Type B pancreatic cell (in vitro differentiated cells): Measurements from ENCODE around the gene PROCA1. TPM values are rescaled to one million over a fixed set of nuclear protein-coding genes. Genes with fewer than 3 reads are reported as not detected.

Experiments
- DNase-seq: peaks from one replicate; pipeline ENCODE4 v3.0.0; 2021; ENCODE audit warnings: mixed read lengths; ENCODE audit not compliant: unreplicated experiment; ENCODE audit errors: extremely low spot score
- H3K27ac Mint-ChIP-seq: 2 replicates; pipeline ENCODE4 v1.8.0; 2021; ENCODE audit warnings: mild to moderate bottlenecking, mixed read lengths
- H3K27me3 Mint-ChIP-seq: 2 replicates; pipeline ENCODE4 v1.8.0; 2021; ENCODE audit warnings: mixed read lengths
- H3K36me3 Mint-ChIP-seq: 2 replicates; pipeline ENCODE4 v1.8.0; 2021; ENCODE audit warnings: mixed read lengths
- H3K4me1 Mint-ChIP-seq: one replicate; pipeline ENCODE4 v1.8.0; 2021; ENCODE audit warnings: mixed read lengths; ENCODE audit not compliant: unreplicated experiment
- H3K4me3 Mint-ChIP-seq: 2 replicates; pipeline ENCODE4 v1.8.0; 2021; ENCODE audit warnings: mild to moderate bottlenecking, mixed read lengths
- H3K9me3 Mint-ChIP-seq: 2 replicates; pipeline ENCODE4 v1.8.0; 2021; ENCODE audit warnings: mixed read lengths
- total RNA-seq: library from RNA; stranded (reverse); gene quantifications from 2 replicates; pipeline ENCODE4 v1.2.1, GENCODE V29; 2021; ENCODE audit warnings: low replicate concordance
- TF ChIP-seq, protein P1 (sequence below): fragments of 200-600 bp; sonication (generic); conservative IDR thresholded peaks from 2 replicates; pipeline ENCODE4 v1.5.0; 2021; ENCODE audit warnings: antibody characterized with exemption, mild to moderate bottlenecking

The PROCA1 gene
- total RNA-seq, 1 donor from 2014 or later, result 9.2 TPM

DNA sequence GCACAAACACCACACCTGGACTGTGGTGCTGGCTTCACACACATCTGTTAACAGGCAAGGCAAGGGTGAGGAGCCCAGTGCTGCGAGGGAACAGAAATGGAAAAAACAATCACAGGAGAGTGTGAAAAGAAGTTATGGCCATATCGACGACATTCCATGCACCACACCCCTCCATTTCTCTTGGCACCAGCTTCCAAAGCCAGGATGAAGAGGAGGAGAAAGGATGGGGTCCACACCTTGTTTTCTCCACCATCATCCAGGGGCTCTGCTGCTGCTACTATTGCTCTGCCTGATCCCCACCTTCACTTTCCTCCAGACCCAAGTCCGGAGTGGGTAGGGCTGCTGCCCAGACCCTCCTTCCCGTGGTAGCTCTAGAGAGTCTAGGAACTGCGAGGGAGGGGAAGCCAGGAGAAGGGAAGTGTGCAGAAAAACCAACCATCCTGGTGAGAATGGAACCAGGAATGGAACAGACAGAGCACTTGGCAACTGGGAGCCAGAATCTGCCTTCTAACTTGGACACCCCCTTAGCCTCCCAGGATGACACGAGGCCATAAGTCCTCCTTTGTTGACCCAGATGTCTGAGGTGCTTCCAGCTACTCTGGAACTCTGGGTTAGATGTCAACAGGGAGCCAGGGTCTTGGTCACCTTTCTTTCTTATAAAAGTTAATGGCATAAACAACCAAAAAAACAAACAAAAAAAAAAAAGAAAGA, 1.2 kb upstream of the PROCA1 start:
- no peaks in the 10 kb centered on the region for H3K9me3 Mint-ChIP-seq
- no peak for DNase-seq
- peak overlapping the region; percentile 97 for H3K4me3 Mint-ChIP-seq
- H3K4me1 Mint-ChIP-seq, result peaks cover 12% of the 10 kb centered on the region
- peaks cover 21% of the 10 kb centered on the region for H3K36me3 Mint-ChIP-seq
- H3K27ac Mint-ChIP-seq, result peak overlapping the region; percentile 87
- no peaks in the 10 kb centered on the region for H3K27me3 Mint-ChIP-seq
- TF ChIP-seq, protein P1, sequence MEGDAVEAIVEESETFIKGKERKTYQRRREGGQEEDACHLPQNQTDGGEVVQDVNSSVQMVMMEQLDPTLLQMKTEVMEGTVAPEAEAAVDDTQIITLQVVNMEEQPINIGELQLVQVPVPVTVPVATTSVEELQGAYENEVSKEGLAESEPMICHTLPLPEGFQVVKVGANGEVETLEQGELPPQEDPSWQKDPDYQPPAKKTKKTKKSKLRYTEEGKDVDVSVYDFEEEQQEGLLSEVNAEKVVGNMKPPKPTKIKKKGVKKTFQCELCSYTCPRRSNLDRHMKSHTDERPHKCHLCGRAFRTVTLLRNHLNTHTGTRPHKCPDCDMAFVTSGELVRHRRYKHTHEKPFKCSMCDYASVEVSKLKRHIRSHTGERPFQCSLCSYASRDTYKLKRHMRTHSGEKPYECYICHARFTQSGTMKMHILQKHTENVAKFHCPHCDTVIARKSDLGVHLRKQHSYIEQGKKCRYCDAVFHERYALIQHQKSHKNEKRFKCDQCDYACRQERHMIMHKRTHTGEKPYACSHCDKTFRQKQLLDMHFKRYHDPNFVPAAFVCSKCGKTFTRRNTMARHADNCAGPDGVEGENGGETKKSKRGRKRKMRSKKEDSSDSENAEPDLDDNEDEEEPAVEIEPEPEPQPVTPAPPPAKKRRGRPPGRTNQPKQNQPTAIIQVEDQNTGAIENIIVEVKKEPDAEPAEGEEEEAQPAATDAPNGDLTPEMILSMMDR, result no peak

DNA sequence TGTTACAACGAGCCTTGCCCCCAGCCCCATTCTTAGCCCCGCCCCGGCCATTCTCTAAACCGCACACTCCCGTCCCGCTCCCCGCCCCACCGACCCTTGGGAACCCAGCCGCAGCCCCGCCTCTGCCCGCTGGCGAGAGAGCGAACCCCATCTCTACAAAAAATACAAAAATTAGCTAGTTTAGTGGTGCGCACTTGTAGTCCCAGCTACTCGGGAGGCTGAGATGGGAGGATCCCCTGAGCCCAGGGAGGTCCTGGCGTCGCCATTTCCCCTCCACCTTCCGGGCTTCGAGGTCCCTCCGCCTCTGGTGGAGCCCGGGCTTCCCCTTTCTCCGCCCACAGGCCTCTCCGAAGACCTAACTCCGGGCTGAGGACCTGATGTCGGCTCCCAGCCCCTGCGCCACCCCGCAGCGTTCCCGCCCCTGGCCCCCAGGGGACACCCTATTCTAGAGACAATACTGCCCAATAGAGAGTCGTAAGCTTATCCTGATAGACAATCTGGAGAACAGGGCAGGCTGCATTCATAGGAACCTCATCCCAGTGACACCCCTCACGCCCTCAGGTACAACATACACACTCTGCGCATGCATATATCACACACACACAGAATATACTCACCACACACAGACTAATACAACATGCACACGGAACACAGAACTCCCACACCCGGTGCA, 480 bp upstream of the PROCA1 start:
- no peak for DNase-seq
- Mint-ChIP-seq H3K9me3 (no peaks in the 10 kb centered on the region), H3K27ac (peak overlapping the region; percentile 87)

DNA sequence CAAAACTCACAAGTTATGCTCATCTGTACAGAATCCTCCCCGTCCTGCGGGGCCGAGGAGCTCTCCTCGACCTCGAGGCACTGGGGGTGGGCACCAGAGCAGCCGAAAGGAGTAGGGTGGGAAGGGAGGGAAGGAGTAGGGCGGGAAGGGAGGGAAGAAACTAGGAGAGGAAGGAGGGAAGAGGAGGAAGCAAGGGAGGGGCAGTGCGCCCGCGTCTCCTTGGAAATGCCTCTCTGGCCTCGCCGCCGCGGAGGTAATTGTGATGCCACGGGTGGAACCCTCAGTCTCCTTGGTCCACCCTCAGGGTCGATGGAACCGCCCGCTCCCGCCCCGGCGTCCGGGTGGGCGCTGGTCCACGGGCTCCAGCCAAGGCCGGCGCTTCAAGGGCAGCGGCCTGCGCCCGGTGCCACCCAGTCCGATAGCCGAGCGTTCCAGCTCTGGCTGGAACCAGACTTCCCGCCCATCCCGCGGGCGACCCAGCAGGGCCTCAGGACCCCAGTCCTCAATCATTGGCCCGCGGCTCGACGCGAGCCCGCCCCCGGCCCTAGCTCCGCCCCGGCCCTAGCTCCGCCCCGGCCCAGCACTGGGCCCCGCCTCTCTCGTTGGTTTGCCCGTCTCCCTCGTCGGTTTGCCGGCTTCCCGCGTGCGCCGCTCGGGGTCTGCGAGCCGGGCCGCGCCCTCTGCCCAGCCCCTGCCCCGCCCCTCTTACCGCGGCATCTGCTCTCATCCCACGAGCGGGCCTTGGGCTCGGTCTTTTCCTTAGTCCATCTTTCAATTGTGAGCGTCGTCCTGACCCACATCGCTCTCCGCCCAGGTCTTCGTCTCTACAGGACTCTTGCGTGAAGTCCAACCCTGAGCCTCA, 596 bp downstream of the PROCA1 start:
- Mint-ChIP-seq H3K9me3 (no peaks in the 10 kb centered on the region), H3K4me1 (peaks cover 20% of the 10 kb centered on the region), H3K4me3 (peak overlapping the region; percentile 97), H3K27me3 (no peaks in the 10 kb centered on the region), H3K36me3 (peaks cover 21% of the 10 kb centered on the region), H3K27ac (peak overlapping the region; percentile 97)
- peak; percentile 98 for DNase-seq
- TF ChIP-seq, protein P1, result no peak

More for the DNA sequence above, 480 bp upstream of the PROCA1 start:
- TF ChIP-seq, protein P1, result no peak
- Mint-ChIP-seq H3K4me1 (peaks cover 18% of the 10 kb centered on the region), H3K36me3 (peaks cover 21% of the 10 kb centered on the region), H3K4me3 (peak overlapping the region; percentile 97), H3K27me3 (no peaks in the 10 kb centered on the region)

GRCh38 chr17:28707339-28707720, 4.4 kb downstream of the PROCA1 start:
- no peaks in the 10 kb centered on the region for H3K9me3 Mint-ChIP-seq
- no peak overlapping the region for H3K4me3 Mint-ChIP-seq

More at GRCh38 chr17:28707339-28707720, 4.4 kb downstream of the PROCA1 start:
- no peak for DNase-seq
- peaks cover 14% of the 10 kb centered on the region for H3K4me1 Mint-ChIP-seq
- peaks cover 5% of the 10 kb centered on the region for H3K36me3 Mint-ChIP-seq
- H3K27me3 Mint-ChIP-seq, result no peaks in the 10 kb centered on the region
- peak overlapping the region; percentile 13 for H3K27ac Mint-ChIP-seq
- TF ChIP-seq, protein P1, result no peak
